NB4 (cell line): ENCODE measurements around the gene NCAM1.

Experiments used
- CTCF ChIP-seq: IDR thresholded peaks from one replicate; pipeline ENCODE4 v1.5.1; 2012; ENCODE audit warnings: low read depth, low read length
- MAX ChIP-seq: IDR thresholded peaks from 2 replicates; pipeline ENCODE4 v1.6.1; 2011; ENCODE audit warnings: low read depth, low read length
- MYC ChIP-seq: IDR thresholded peaks from 2 replicates; pipeline ENCODE4 v1.6.1; 2011; ENCODE audit warnings: low read depth, low read length
- POLR2A ChIP-seq: IDR thresholded peaks from 2 replicates; pipeline ENCODE4 v1.6.1; 2011; ENCODE audit warnings: mild to moderate bottlenecking; ENCODE audit not compliant: insufficient read length; ENCODE audit errors: extremely low read depth

GRCh38 chr11:113201054-113201818, 240.0 kb downstream of the NCAM1 start:
- no peak for TF ChIP-seq CTCF
- TF ChIP-seq POLR2A, result no peak
- no peak for TF ChIP-seq MAX
- no peak for TF ChIP-seq MYC
